GM12878 (cell line): ENCODE data around the gene SFMBT1. TPM values are rescaled to one million over a fixed set of nuclear protein-coding genes. Genes with fewer than 3 reads are reported as not detected.

ENCODE experiments used
- ATAC-seq: fragments of 200-7000 bp; cut with Tn5 transposase; 3 replicates; pipeline ENCODE4 v1.9.1; 2020; ENCODE audit warnings: mild to moderate bottlenecking, moderate library complexity
- BruUV-seq: library from RNA; stranded (reverse); fragments of 400-500 nt; replicated peaks from 2 replicates; lab custom pipeline; 2021; lab: Mats Ljungman, UMichigan
- CTCF ChIA-PET: fragments of 300-600 bp; sonication (Branson Sonifier 250); formaldehyde crosslinking; extraction: SDS; loops from one replicate; lab custom pipeline; 2021; ENCODE audit warnings: inconsistent platforms; lab: Yijun Ruan, JAX
- POLR2A ChIA-PET: fragments of 350-600 bp; formaldehyde crosslinking; extraction: SDS; loops from one replicate; lab custom pipeline; 2021; ENCODE audit warnings: inconsistent platforms; lab: Charles Lee
- RAD21 ChIA-PET: fragments of 300-600 bp; sonication (Branson Sonifier 250); formaldehyde crosslinking; loops from one replicate; lab custom pipeline; 2023; ENCODE audit warnings: antibody characterized with exemption; ENCODE audit not compliant: unreplicated experiment; lab: Charles Lee
- SMC1A ChIA-PET: fragments of 300-600 bp; sonication (Branson Sonifier 250); formaldehyde crosslinking; loops from one replicate; lab custom pipeline; 2023; ENCODE audit not compliant: unreplicated experiment, uncharacterized antibody; lab: Charles Lee
- DNase-seq: peaks from one replicate; pipeline ENCODE4 v3.0.0-alpha.2; 2011; ENCODE audit warnings: low read depth, low spot score
- FAIRE-seq: peaks from 3 replicates; lab custom pipeline; 2011; peaks lifted over from hg19 to GRCh38; lab: Jason Lieb, UNC
- H2AFZ ChIP-seq: 2 replicates; pipeline ENCODE4 v1.6.0; 2011; ENCODE audit warnings: low read depth, low read length, control low read depth; ENCODE audit not compliant: control insufficient read depth
- H3K27ac ChIP-seq: 2 replicates; pipeline ENCODE4 v1.5.1; 2011; ENCODE audit warnings: control low read depth; ENCODE audit not compliant: control insufficient read depth, insufficient read depth
- H3K27me3 ChIP-seq, 2 experiments: replicated peaks in 1 of 2; 2 replicates each; pipeline versions ENCODE4 v1.6.0 to v1.6.1; 2011; ENCODE audit warnings: low read length in 1 of 2; ENCODE audit not compliant: control insufficient read depth in 2 of 2, insufficient read depth in 2 of 2
- H3K36me3 ChIP-seq, 2 experiments: 2 replicates each; pipeline ENCODE4 v1.5.1; 2011; ENCODE audit warnings: low read length in 1 of 2; ENCODE audit not compliant: control insufficient read depth in 2 of 2, insufficient read depth in 2 of 2
- H3K4me1 ChIP-seq: 2 replicates; pipeline ENCODE4 v1.6.1; 2011; ENCODE audit warnings: mild to moderate bottlenecking, low read length, moderate library complexity, mixed read lengths; ENCODE audit not compliant: control insufficient read depth, insufficient read depth
- H3K4me2 ChIP-seq: 2 replicates; pipeline ENCODE4 v1.6.0; 2011; ENCODE audit warnings: control low read depth; ENCODE audit not compliant: control insufficient read depth, insufficient read depth
- H3K4me3 ChIP-seq: fragments of 200-600 bp; sonication (generic); 2 replicates; pipeline ENCODE4 v1.5.1; 2016
- H3K79me2 ChIP-seq: 2 replicates; pipeline ENCODE4 v1.6.0; 2011; ENCODE audit warnings: low read length; ENCODE audit not compliant: control insufficient read depth, insufficient read depth
- H3K9ac ChIP-seq: 2 replicates; pipeline ENCODE4 v1.8.0; 2011; ENCODE audit warnings: low read length, control low read depth, mixed read lengths; ENCODE audit not compliant: control insufficient read depth, insufficient read depth
- H3K9me3 ChIP-seq: replicated peaks from 3 replicates; pipeline ENCODE4 v1.5.1; 2011; ENCODE audit warnings: mild to moderate bottlenecking, low read length; ENCODE audit not compliant: control insufficient read depth, insufficient read depth
- H4K20me1 ChIP-seq: 2 replicates; pipeline ENCODE4 v1.6.0; 2011; ENCODE audit not compliant: control insufficient read depth, insufficient read depth
- CBFB ChIP-seq: IDR thresholded peaks from 2 replicates; pipeline ENCODE4 v1.6.1; 2016; ENCODE audit warnings: antibody characterized with exemption, low read depth
- CHD4 ChIP-seq: fragments of 200-600 bp; sonication (generic); IDR thresholded peaks from 2 replicates; pipeline ENCODE4 v1.6.1; 2016; ENCODE audit warnings: mild to moderate bottlenecking
- CTCF ChIP-seq, 3 experiments: IDR thresholded peaks in 2 of 3; conservative IDR thresholded peaks in 1 of 3; 2 replicates each; pipeline ENCODE4 v1.5.1; 2011; ENCODE audit warnings: low read depth in 3 of 3, low read length in 3 of 3, mild to moderate bottlenecking in 3 of 3, control low read depth in 2 of 3, moderate library complexity in 2 of 3, inconsistent platforms in 1 of 3, mixed read lengths in 1 of 3; ENCODE audit not compliant: control insufficient read depth in 2 of 3, insufficient read depth in 1 of 3; ENCODE audit errors: extremely low read depth in 1 of 3
- MXI1 ChIP-seq: fragments of 150-350 bp; IDR thresholded peaks from 2 replicates; pipeline ENCODE4 v1.6.1; 2011; ENCODE audit warnings: low read depth, mild to moderate bottlenecking, inconsistent platforms, low read length, improper control_type of control experiment
- NR2C1 ChIP-seq: fragments of 450-650 bp; IDR thresholded peaks from 2 replicates; pipeline ENCODE4 v1.6.1; 2017; ENCODE audit warnings: antibody characterized with exemption, mild to moderate bottlenecking, moderate library complexity
- NRF1 ChIP-seq: conservative IDR thresholded peaks from 2 replicates; pipeline ENCODE4 v1.6.1; 2011; ENCODE audit warnings: mild to moderate bottlenecking, low read depth, low read length, improper control_type of control experiment
- PKNOX1 ChIP-seq: fragments of 450-650 bp; IDR thresholded peaks from 2 replicates; pipeline ENCODE4 v1.6.1; 2016; ENCODE audit warnings: mild to moderate bottlenecking
- SIX5 ChIP-seq: IDR thresholded peaks from 2 replicates; pipeline ENCODE4 v1.6.1; 2011; ENCODE audit warnings: mild to moderate bottlenecking, low read depth, low read length, moderate library complexity; ENCODE audit not compliant: severe bottlenecking
- SREBF1 ChIP-seq: IDR thresholded peaks from 2 replicates; pipeline ENCODE4 v1.6.1; 2012; ENCODE audit warnings: mild to moderate bottlenecking, low read length
- ZNF274 ChIP-seq: IDR thresholded peaks from one replicate; pipeline ENCODE4 v1.8.0; 2011; ENCODE audit not compliant: insufficient read length, insufficient read depth
- WGBS: methylation state at CpG from one replicate; pipeline ENCODE4 v1.1.6; 2016; ENCODE audit warnings: low lambda C conversion rate; ENCODE audit not compliant: insufficient replicate concordance, insufficient coverage; ENCODE audit errors: missing lambda C conversion rate; 5-methylcytosine and 5-hydroxymethylcytosine counted together
- in situ Hi-C: fragments of 300-500 bp; cut with MboI; formaldehyde crosslinking; loops from 9 replicates; pipeline ENCODE4 v1.14.3; 2018; ENCODE audit warnings: mixed read lengths
- intact Hi-C: fragments of 100-400 bp; cut with micrococcal nuclease; formaldehyde crosslinking; loops from one replicate; pipeline ENCODE4 v1.14.2; 2022; ENCODE audit not compliant: unreplicated experiment
- polyA plus RNA-seq, 11 experiments: library from polyadenylated mRNA; depleted of rRNA in 4 of 11; unstranded in 6 of 11; stranded (reverse) in 5 of 11; fragments of >200 nt; fragmentation: Nextera tagmentation in 4 of 11; fragmentation: Illumina TruSeq in 1 of 11; extraction: Ambion mirVana in 4 of 11; extraction: Trizol in 1 of 11; gene quantifications; 1 replicate in 1 of 11; 2 replicates in 10 of 11; pipeline versions ENCODE4 v1.2.1 to v1.2.3, GENCODE V29; 2011 to 2016; ENCODE audit warnings: inconsistent platforms in 2 of 11, missing spikeins in 2 of 11, low read depth in 1 of 11
- total RNA-seq, 4 experiments: library from RNA; depleted of rRNA in 3 of 4; stranded (reverse); fragments of >200 nt in 3 of 4; fragmentation: Illumina TruSeq in 1 of 4; extraction: Trizol in 1 of 4; gene quantifications; 2 replicates each; pipeline versions ENCODE4 v1.2.1 to v1.2.3, GENCODE V29; 2013 to 2021
- TF ChIP-seq, protein P1 (sequence below): IDR thresholded peaks from 2 replicates; pipeline ENCODE4 v1.6.1; 2011; ENCODE audit warnings: borderline replicate concordance, low read depth, mild to moderate bottlenecking, moderate library complexity, low read length; ENCODE audit not compliant: insufficient read depth, poor library complexity, severe bottlenecking

SFMBT1 gene
- total and polyA plus RNA-seq, 10 of the 15 experiments (the other 5 are each of a cell fraction or from before 2014, with no cell fraction given): 3.2 to 19.5 (median 11.4) TPM

- Histone ChIP-seq H3K4me3 (no peak overlapping the region), H3K9ac (no peak overlapping the region), H3K9me3 (no peaks in the 10 kb centered on the region), H3K79me2 (peaks cover 13% of the 10 kb centered on the region), H3K27ac (no peak overlapping the region), H2AFZ (no peak overlapping the region), H3K4me1 (peaks cover 20% of the 10 kb centered on the region), H3K4me2 (no peak overlapping the region), H3K27me3 (no peaks in the 10 kb centered on the region), H3K36me3 (no peaks in the 10 kb centered on the region; a peak in 1 of 4 replicates), H4K20me1 (no peaks in the 10 kb centered on the region)
- TF ChIP-seq ZNF274 (no peak), SIX5 (no peak), PKNOX1 (no peak), NR2C1 (no peak), CBFB (no peak), CHD4 (no peak), CTCF (IDR thresholded peaks at IDR 0.05 in 2 of 3, conservative IDR thresholded peaks at IDR 0.05 in 1 of 3; ENCODE audit: control insufficient read depth in 2 of 3, extremely low read depth in 1 of 3, insufficient read depth in 1 of 3, low read depth in 3 of 3, low read length in 3 of 3) (no peak), SREBF1 (no peak), NRF1 (no peak), MXI1 (no peak)
- TF ChIP-seq, protein P1, sequence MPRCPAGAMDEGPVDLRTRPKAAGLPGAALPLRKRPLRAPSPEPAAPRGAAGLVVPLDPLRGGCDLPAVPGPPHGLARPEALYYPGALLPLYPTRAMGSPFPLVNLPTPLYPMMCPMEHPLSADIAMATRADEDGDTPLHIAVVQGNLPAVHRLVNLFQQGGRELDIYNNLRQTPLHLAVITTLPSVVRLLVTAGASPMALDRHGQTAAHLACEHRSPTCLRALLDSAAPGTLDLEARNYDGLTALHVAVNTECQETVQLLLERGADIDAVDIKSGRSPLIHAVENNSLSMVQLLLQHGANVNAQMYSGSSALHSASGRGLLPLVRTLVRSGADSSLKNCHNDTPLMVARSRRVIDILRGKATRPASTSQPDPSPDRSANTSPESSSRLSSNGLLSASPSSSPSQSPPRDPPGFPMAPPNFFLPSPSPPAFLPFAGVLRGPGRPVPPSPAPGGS: no peak
- FAIRE-seq (no peak), ATAC-seq (no peak), DNase-seq (no peak)
- ChIA-PET CTCF (no interaction called here), SMC1A (interaction anchor here (0.7 to 1.3 kb wide), 5 partner anchors 24 to 176 kb away, joined by 3 read pairs; no protein-coding TSS in a partner anchor), RAD21 (no interaction called here), POLR2A (interaction anchor here (1.8 kb wide), 1 partner anchor 9 kb away, joined by 5 read pairs; no protein-coding TSS in a partner anchor)
- in situ Hi-C loops: no loop called here
- intact Hi-C loops: no loop called here
- 98% methylated on average over 3 of the region's 3 CpGs for WGBS
- no TSS peak for BruUV-seq
These were observed 23.2 kb downstream of the SFMBT1 start for GRCh38 chr3:53022647-53023046.
